Neural progenitor cell (in vitro differentiated cells): ENCODE data around the gene SMTNL1. TPM values are rescaled to one million over a fixed set of nuclear protein-coding genes. Genes with fewer than 3 reads are reported as not detected.

Source experiments
- DNase-seq: peaks from one replicate; pipeline ENCODE4 v3.0.0-alpha.2; 2016; ENCODE audit warnings: low spot score
- H2AFZ ChIP-seq: fragments of 200-600 bp; sonication (generic); replicated peaks from 2 replicates; pipeline ENCODE4 v1.6.1; 2016; ENCODE audit warnings: antibody characterized with exemption
- H3F3A ChIP-seq: fragments of 200-600 bp; sonication (generic); 2 replicates; pipeline ENCODE4 v1.6.1; 2016; ENCODE audit warnings: antibody characterized with exemption, low read depth
- H3K27ac ChIP-seq: fragments of 200-600 bp; sonication (generic); 2 replicates; pipeline ENCODE4 v1.5.1; 2016; ENCODE audit warnings: mild to moderate bottlenecking
- H3K27me3 ChIP-seq: fragments of 200-600 bp; sonication (generic); 2 replicates; pipeline ENCODE4 v1.6.1; 2016; ENCODE audit warnings: mild to moderate bottlenecking, moderate library complexity
- H3K36me3 ChIP-seq: fragments of 200-600 bp; sonication (generic); 2 replicates; pipeline ENCODE4 v1.5.1; 2016
- H3K4me1 ChIP-seq: fragments of 200-600 bp; sonication (generic); 2 replicates; pipeline ENCODE4 v1.6.1; 2016; ENCODE audit warnings: mixed run types
- H3K4me2 ChIP-seq: fragments of 200-600 bp; sonication (generic); 2 replicates; pipeline ENCODE4 v1.6.1; 2016
- H3K4me3 ChIP-seq: fragments of 200-600 bp; sonication (generic); 2 replicates; pipeline ENCODE4 v1.5.1; 2016
- H3K79me2 ChIP-seq: fragments of 200-600 bp; sonication (generic); 2 replicates; pipeline ENCODE4 v1.6.1; 2016; ENCODE audit warnings: low read depth
- H3K9ac ChIP-seq: fragments of 200-600 bp; sonication (generic); 2 replicates; pipeline ENCODE4 v1.6.1; 2016
- H3K9me3 ChIP-seq: fragments of 200-600 bp; sonication (generic); 2 replicates; pipeline ENCODE4 v1.5.1; 2016; ENCODE audit warnings: low read depth
- H4K20me1 ChIP-seq: fragments of 200-600 bp; sonication (generic); 2 replicates; pipeline ENCODE4 v1.6.1; 2016; ENCODE audit warnings: low read depth
- H3K27ac Mint-ChIP-seq: 3 replicates; pipeline ENCODE4 v1.8.0; 2021; ENCODE audit warnings: mixed read lengths
- H3K27me3 Mint-ChIP-seq: 2 replicates; pipeline ENCODE4 v1.8.0; 2022; ENCODE audit warnings: low read depth, mild to moderate bottlenecking, inconsistent platforms, moderate library complexity, mixed read lengths; ENCODE audit not compliant: insufficient read depth
- H3K36me3 Mint-ChIP-seq: 3 replicates; pipeline ENCODE4 v1.8.0; 2021; ENCODE audit warnings: mixed read lengths
- H3K4me1 Mint-ChIP-seq: 3 replicates; pipeline ENCODE4 v1.8.0; 2021; ENCODE audit warnings: mixed read lengths
- H3K4me3 Mint-ChIP-seq: 3 replicates; pipeline ENCODE4 v1.8.0; 2021; ENCODE audit warnings: mild to moderate bottlenecking, moderate library complexity, mixed read lengths
- H3K9me3 Mint-ChIP-seq: 3 replicates; pipeline ENCODE4 v1.8.0; 2020; ENCODE audit warnings: mixed read lengths
- CTCF ChIP-seq: fragments of 200-600 bp; sonication (generic); IDR thresholded peaks from 2 replicates; pipeline ENCODE4 v1.5.1; 2017; ENCODE audit warnings: antibody characterized with exemption, mild to moderate bottlenecking
- EZH2 ChIP-seq: fragments of 200-600 bp; sonication (generic); IDR thresholded peaks from 2 replicates; pipeline ENCODE4 v1.6.1; 2017; ENCODE audit warnings: antibody characterized with exemption, mild to moderate bottlenecking, moderate library complexity
- EZH2phosphoT487 ChIP-seq: fragments of 200-600 bp; sonication (generic); IDR thresholded peaks from 2 replicates; pipeline ENCODE4 v1.6.1; 2017; ENCODE audit warnings: antibody characterized with exemption
- total RNA-seq: library from RNA; depleted of rRNA; stranded (reverse); fragments of >200 nt; gene quantifications from 2 replicates; pipeline ENCODE4 v1.2.3, GENCODE V29; 2015; ENCODE audit warnings: low replicate concordance

The SMTNL1 gene
- total RNA-seq, 1 donor from 2014 or later, result not detected

GRCh38 chr11:57541169-57541568 lies 3.8 kb downstream of the SMTNL1 start:
- no peak overlapping the region for H3K4me2 ChIP-seq
- H2AFZ ChIP-seq, result no peak overlapping the region
- TF ChIP-seq EZH2 (no peak), EZH2phosphoT487 (no peak), CTCF (no peak)
- Mint-ChIP-seq H3K27ac (no peak overlapping the region), H3K27me3 (peaks cover 3% of the 10 kb centered on the region), H3K4me3 (no peak overlapping the region), H3K9me3 (no peaks in the 10 kb centered on the region), H3K4me1 (peaks cover 12% of the 10 kb centered on the region), H3K36me3 (no peaks in the 10 kb centered on the region)
- H4K20me1 ChIP-seq, result no peaks in the 10 kb centered on the region
- H3K79me2 ChIP-seq, result no peaks in the 10 kb centered on the region
- peaks cover 13% of the 10 kb centered on the region for H3F3A ChIP-seq
- H3K4me1 ChIP-seq, result peaks cover 26% of the 10 kb centered on the region
- H3K27ac ChIP-seq, result no peak overlapping the region
- no peaks in the 10 kb centered on the region for H3K9me3 ChIP-seq
- H3K4me3 ChIP-seq, result no peak overlapping the region
- no peaks in the 10 kb centered on the region for H3K36me3 ChIP-seq
- H3K27me3 ChIP-seq, result no peaks in the 10 kb centered on the region
- no peak overlapping the region for H3K9ac ChIP-seq
- no peak for DNase-seq

DNA sequence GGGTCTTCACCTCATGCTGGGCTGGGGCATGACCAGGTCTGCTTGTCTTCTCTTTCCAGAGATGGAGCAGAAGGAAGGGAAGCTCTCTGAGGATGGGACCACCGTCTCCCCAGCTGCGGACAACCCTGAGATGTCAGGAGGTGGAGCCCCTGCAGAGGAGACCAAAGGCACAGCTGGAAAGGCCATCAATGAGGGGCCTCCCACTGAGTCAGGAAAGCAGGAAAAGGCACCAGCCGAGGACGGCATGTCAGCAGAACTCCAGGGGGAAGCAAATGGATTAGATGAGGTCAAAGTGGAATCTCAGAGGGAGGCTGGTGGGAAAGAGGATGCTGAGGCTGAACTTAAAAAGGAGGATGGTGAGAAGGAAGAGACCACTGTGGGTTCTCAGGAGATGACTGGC lies 5.2 kb downstream of the SMTNL1 start:
- Histone ChIP-seq H4K20me1 (no peaks in the 10 kb centered on the region), H2AFZ (no peak overlapping the region), H3K79me2 (no peaks in the 10 kb centered on the region), H3K27ac (no peak overlapping the region), H3K4me1 (peaks cover 13% of the 10 kb centered on the region), H3K36me3 (no peaks in the 10 kb centered on the region), H3K9me3 (no peaks in the 10 kb centered on the region), H3K27me3 (no peaks in the 10 kb centered on the region), H3K9ac (no peak overlapping the region), H3K4me3 (no peak overlapping the region), H3F3A (peaks cover 2% of the 10 kb centered on the region), H3K4me2 (no peak overlapping the region)
- Mint-ChIP-seq H3K36me3 (no peaks in the 10 kb centered on the region), H3K27ac (peak overlapping the region; percentile 4), H3K4me3 (no peak overlapping the region), H3K4me1 (peaks cover 13% of the 10 kb centered on the region), H3K9me3 (no peaks in the 10 kb centered on the region), H3K27me3 (peaks cover 5% of the 10 kb centered on the region)
- TF ChIP-seq CTCF (no peak), EZH2phosphoT487 (no peak), EZH2 (no peak)
- no peak for DNase-seq

GRCh38 chr11:57543593-57543992 lies 6.2 kb downstream of the SMTNL1 start:
- Histone ChIP-seq H3K9me3 (no peaks in the 10 kb centered on the region), H3K27me3 (no peaks in the 10 kb centered on the region), H3K27ac (no peak overlapping the region), H2AFZ (no peak overlapping the region), H4K20me1 (no peaks in the 10 kb centered on the region), H3F3A (no peaks in the 10 kb centered on the region), H3K79me2 (no peaks in the 10 kb centered on the region), H3K4me2 (no peak overlapping the region), H3K9ac (no peak overlapping the region), H3K36me3 (no peaks in the 10 kb centered on the region), H3K4me3 (no peak overlapping the region), H3K4me1 (peaks cover 6% of the 10 kb centered on the region)
- Mint-ChIP-seq H3K27ac (no peak overlapping the region), H3K9me3 (no peaks in the 10 kb centered on the region), H3K27me3 (peaks cover 7% of the 10 kb centered on the region), H3K4me3 (no peak overlapping the region), H3K4me1 (peaks cover 14% of the 10 kb centered on the region), H3K36me3 (no peaks in the 10 kb centered on the region)
- no peak for TF ChIP-seq EZH2phosphoT487
- TF ChIP-seq CTCF, result no peak
- no peak for TF ChIP-seq EZH2
- no peak for DNase-seq

GRCh38 chr11:57544566-57544965 lies 7.2 kb downstream of the SMTNL1 start:
- Histone ChIP-seq H2AFZ (no peak overlapping the region), H3K36me3 (no peaks in the 10 kb centered on the region), H4K20me1 (no peaks in the 10 kb centered on the region), H3K9ac (no peak overlapping the region), H3K27me3 (no peaks in the 10 kb centered on the region), H3K79me2 (no peaks in the 10 kb centered on the region), H3K4me3 (no peak overlapping the region), H3K9me3 (no peaks in the 10 kb centered on the region), H3K4me1 (peaks cover 6% of the 10 kb centered on the region), H3K4me2 (no peak overlapping the region), H3F3A (no peaks in the 10 kb centered on the region), H3K27ac (no peak overlapping the region)
- peaks cover 7% of the 10 kb centered on the region for H3K27me3 Mint-ChIP-seq
- H3K9me3 Mint-ChIP-seq, result no peaks in the 10 kb centered on the region
- H3K36me3 Mint-ChIP-seq, result no peaks in the 10 kb centered on the region
- H3K4me3 Mint-ChIP-seq, result no peak overlapping the region
- peaks cover 14% of the 10 kb centered on the region for H3K4me1 Mint-ChIP-seq
- no peak overlapping the region for H3K27ac Mint-ChIP-seq
- TF ChIP-seq CTCF (no peak), EZH2phosphoT487 (no peak), EZH2 (no peak)
- no peak for DNase-seq
